OCI-LY7 (cell line): Measurements from ENCODE around the gene AP1G2. TPM values are rescaled to one million over a fixed set of nuclear protein-coding genes. Genes with fewer than 3 reads are reported as not detected.
"Not testable (repeated sequence)": the region's sequence is repeated elsewhere in the genome, so short reads cannot be mapped to it uniquely, and the experiment has no call there.

Source experiments
- BruUV-seq: library from RNA; stranded (reverse); fragments of 400-500 nt; replicated peaks from 2 replicates; lab custom pipeline; 2021; lab: Mats Ljungman, UMichigan
- CTCF ChIA-PET: fragments of 300-600 bp; sonication (Branson Sonifier 250); formaldehyde crosslinking; loops from one replicate; lab custom pipeline; 2022; ENCODE audit warnings: antibody characterized with exemption; ENCODE audit not compliant: unreplicated experiment; lab: Charles Lee
- POLR2A ChIA-PET: fragments of 300-600 bp; sonication (Branson Sonifier 250); formaldehyde crosslinking; loops from one replicate; lab custom pipeline; 2022; ENCODE audit warnings: antibody characterized with exemption; lab: Charles Lee
- DNase-seq: peaks from one replicate; pipeline ENCODE4 v3.0.0-alpha.2; 2015; ENCODE audit warnings: low spot score
- H2AFZ ChIP-seq: fragments of 200-600 bp; sonication (generic), shearing (Covaris generic); 2 replicates; pipeline ENCODE4 v1.6.1; 2014; ENCODE audit warnings: mild to moderate bottlenecking, antibody characterized with exemption, low read length, moderate library complexity
- H3K27ac ChIP-seq: fragments of 200-600 bp; sonication (generic); 2 replicates; pipeline ENCODE4 v1.5.1; 2014; ENCODE audit warnings: mixed run types, low read depth, mild to moderate bottlenecking, moderate library complexity, low read length, inconsistent platforms; ENCODE audit not compliant: poor library complexity, severe bottlenecking
- H3K36me3 ChIP-seq: fragments of 200-600 bp; sonication (generic); 2 replicates; pipeline ENCODE4 v1.6.1; 2014; ENCODE audit warnings: mild to moderate bottlenecking, antibody characterized with exemption, low read length, moderate library complexity, mixed read lengths; ENCODE audit not compliant: insufficient read depth
- H3K4me1 ChIP-seq: fragments of 200-600 bp; sonication (generic); 2 replicates; pipeline ENCODE4 v1.5.1; 2014; ENCODE audit warnings: mild to moderate bottlenecking, low read length; ENCODE audit not compliant: insufficient read depth, poor library complexity, severe bottlenecking
- H3K4me2 ChIP-seq: fragments of 200-600 bp; sonication (generic); 2 replicates; pipeline ENCODE4 v1.6.1; 2014; ENCODE audit warnings: mild to moderate bottlenecking, low read length
- H3K4me3 ChIP-seq: fragments of 200-600 bp; sonication (generic); 2 replicates; pipeline ENCODE4 v1.5.1; 2014; ENCODE audit warnings: mild to moderate bottlenecking, low read depth, low read length; ENCODE audit not compliant: poor library complexity, severe bottlenecking
- H3K79me2 ChIP-seq: fragments of 200-600 bp; sonication (generic); 2 replicates; pipeline ENCODE4 v1.6.1; 2016; ENCODE audit warnings: low read depth, mild to moderate bottlenecking, low read length, moderate library complexity, mixed read lengths; ENCODE audit not compliant: insufficient read depth
- H3K9me2 ChIP-seq: fragments of 200-600 bp; sonication (generic); 2 replicates; pipeline ENCODE4 v1.6.1; 2016; ENCODE audit warnings: mild to moderate bottlenecking, low read length, mixed read lengths; ENCODE audit not compliant: insufficient read depth
- H3K9me3 ChIP-seq: fragments of 200-600 bp; sonication (generic); 2 replicates; pipeline ENCODE4 v1.6.1; 2014; ENCODE audit warnings: mild to moderate bottlenecking, mixed run types, low read length, mixed read lengths
- H4K20me1 ChIP-seq: fragments of 200-600 bp; sonication (generic); 2 replicates; pipeline ENCODE4 v1.6.1; 2014; ENCODE audit warnings: mild to moderate bottlenecking, antibody characterized with exemption, low read length, moderate library complexity, mixed read lengths; ENCODE audit not compliant: insufficient read depth
- CTCF ChIP-seq: fragments of 200-600 bp; sonication (generic); conservative IDR thresholded peaks from 2 replicates; pipeline ENCODE4 v1.5.1; 2014; ENCODE audit warnings: mild to moderate bottlenecking, antibody characterized with exemption, low read length, moderate library complexity, mixed read lengths
- EZH2phosphoT487 ChIP-seq: fragments of 200-600 bp; sonication (generic); IDR thresholded peaks from 2 replicates; pipeline ENCODE4 v1.6.1; 2018; ENCODE audit warnings: low read depth, borderline replicate concordance, mild to moderate bottlenecking, mixed run types, antibody characterized with exemption, low read length, moderate library complexity, mixed read lengths
- intact Hi-C: fragments of 100-400 bp; cut with micrococcal nuclease; formaldehyde crosslinking; loops from one replicate; pipeline ENCODE4 v1.10.0; 2022; ENCODE audit not compliant: unreplicated experiment
- total RNA-seq, 2 experiments: library from RNA; depleted of rRNA in 1 of 2; stranded (reverse); fragments of >200 nt in 1 of 2; shearing (Covaris generic) in 1 of 2; gene quantifications; 2 replicates each; pipeline ENCODE4 v1.2.3, GENCODE V29; 2014 to 2022

AP1G2 gene
- total RNA-seq, 2 experiments from 2014 or later = 129 to 209 TPM

GRCh38 chr14:23583761-23584526 is 16.4 kb upstream of the AP1G2 start:
- H3K4me2 ChIP-seq, H4K20me1 ChIP-seq, CTCF ChIA-PET, DNase-seq, intact Hi-C loops, POLR2A ChIA-PET, BruUV-seq, H3K4me1 ChIP-seq, H3K9me2 ChIP-seq, H3K4me3 ChIP-seq, H2AFZ ChIP-seq, H3K27ac ChIP-seq, H3K79me2 ChIP-seq, H3K9me3 ChIP-seq, H3K36me3 ChIP-seq: not testable (repeated sequence)

GRCh38 chr14:23582906-23583760 is 15.5 kb upstream of the AP1G2 start:
- DNase-seq = no peak
- no TSS peak for BruUV-seq
- TF ChIP-seq EZH2phosphoT487 (no peak), CTCF (no peak)
- CTCF ChIA-PET = no interaction called here
- H3K4me1 ChIP-seq = no peaks in the 10 kb centered on the region
- no peaks in the 10 kb centered on the region for H3K9me2 ChIP-seq
- H3K36me3 ChIP-seq = no peaks in the 10 kb centered on the region
- no peak overlapping the region for H3K4me3 ChIP-seq
- no peaks in the 10 kb centered on the region for H3K79me2 ChIP-seq
- H3K27ac ChIP-seq = no peak overlapping the region
- H4K20me1 ChIP-seq = no peaks in the 10 kb centered on the region
- intact Hi-C loops = no loop called here
- H3K9me3 ChIP-seq = no peaks in the 10 kb centered on the region
- no peak overlapping the region for H2AFZ ChIP-seq
- POLR2A ChIA-PET = interaction anchor here (0.5 to 1.0 kb wide), 2 partner anchors 37 to 144 kb away, joined by 3 to 4 read pairs; no protein-coding TSS in a partner anchor
- H3K4me2 ChIP-seq = no peak overlapping the region

- intact Hi-C loops = no loop called here
- no peaks in the 10 kb centered on the region for H3K4me1 ChIP-seq
- H3K9me3 ChIP-seq = no peaks in the 10 kb centered on the region
- H3K4me3 ChIP-seq = no peak overlapping the region
- H3K4me2 ChIP-seq = no peak overlapping the region
- H3K36me3 ChIP-seq = no peaks in the 10 kb centered on the region
- no peaks in the 10 kb centered on the region for H4K20me1 ChIP-seq
- BruUV-seq = no TSS peak
- H2AFZ ChIP-seq = no peak overlapping the region
- ChIA-PET CTCF (no interaction called here), POLR2A (interaction anchor here (0.9 kb wide), 1 partner anchor 14 kb away, joined by 3 read pairs; the partner anchor contains the start of gene AP1G2)
- no peak overlapping the region for H3K27ac ChIP-seq
- no peaks in the 10 kb centered on the region for H3K9me2 ChIP-seq
- no peak for TF ChIP-seq CTCF
- no peak for TF ChIP-seq EZH2phosphoT487
- no peak for DNase-seq
- H3K79me2 ChIP-seq = no peaks in the 10 kb centered on the region
These were observed 13.3 kb upstream of the AP1G2 start for GRCh38 chr14:23580948-23581281.
